ENCODE results near the gene GAGE13. TPM values are rescaled to one million over a fixed set of nuclear protein-coding genes. Genes with fewer than 3 reads are reported as not detected.

Gene GAGE13
- total and polyA plus RNA-seq, 9 of the 15 experiments (the other 6 are each of a cell fraction or from before 2014, with no cell fraction given), result 31.6 to 506 (median 154) TPM

DNA sequence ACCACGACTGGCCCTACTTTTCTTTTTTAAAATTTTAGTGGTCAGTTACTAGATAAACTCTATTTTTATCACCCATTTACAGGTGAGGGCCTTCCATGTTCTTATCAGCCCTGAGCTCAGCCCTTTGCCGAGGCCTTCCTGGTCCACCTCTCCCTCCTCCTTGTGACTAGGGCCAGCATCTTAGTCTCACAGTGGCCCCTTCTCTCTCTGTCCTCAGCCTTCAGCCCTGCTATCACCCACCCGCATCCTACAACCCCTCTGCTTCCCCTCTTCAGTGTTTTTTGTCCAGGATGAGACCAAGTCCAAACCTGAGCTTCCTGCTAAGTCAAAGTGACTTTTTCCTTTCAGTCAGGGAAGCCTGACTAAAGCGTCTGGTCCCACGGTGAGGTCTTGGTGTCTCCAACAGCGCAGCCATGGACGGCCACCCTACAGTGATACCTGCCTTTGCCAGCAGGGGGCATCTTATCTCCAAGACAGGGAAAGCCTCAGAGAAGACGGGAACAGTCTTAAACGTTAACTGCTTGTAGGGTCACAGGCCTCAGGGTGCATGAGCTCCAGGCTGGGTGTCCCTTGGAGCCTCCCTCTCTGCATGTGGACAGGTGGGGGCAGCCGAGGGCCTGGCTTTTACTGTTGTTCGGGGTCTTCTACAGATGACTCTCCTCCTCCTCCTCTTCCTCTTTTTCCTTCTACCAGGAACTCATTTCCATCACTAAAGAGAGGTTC, 39.6 kb upstream of the GAGE13 start (continued):
- TF ChIP-seq, protein P1, sequence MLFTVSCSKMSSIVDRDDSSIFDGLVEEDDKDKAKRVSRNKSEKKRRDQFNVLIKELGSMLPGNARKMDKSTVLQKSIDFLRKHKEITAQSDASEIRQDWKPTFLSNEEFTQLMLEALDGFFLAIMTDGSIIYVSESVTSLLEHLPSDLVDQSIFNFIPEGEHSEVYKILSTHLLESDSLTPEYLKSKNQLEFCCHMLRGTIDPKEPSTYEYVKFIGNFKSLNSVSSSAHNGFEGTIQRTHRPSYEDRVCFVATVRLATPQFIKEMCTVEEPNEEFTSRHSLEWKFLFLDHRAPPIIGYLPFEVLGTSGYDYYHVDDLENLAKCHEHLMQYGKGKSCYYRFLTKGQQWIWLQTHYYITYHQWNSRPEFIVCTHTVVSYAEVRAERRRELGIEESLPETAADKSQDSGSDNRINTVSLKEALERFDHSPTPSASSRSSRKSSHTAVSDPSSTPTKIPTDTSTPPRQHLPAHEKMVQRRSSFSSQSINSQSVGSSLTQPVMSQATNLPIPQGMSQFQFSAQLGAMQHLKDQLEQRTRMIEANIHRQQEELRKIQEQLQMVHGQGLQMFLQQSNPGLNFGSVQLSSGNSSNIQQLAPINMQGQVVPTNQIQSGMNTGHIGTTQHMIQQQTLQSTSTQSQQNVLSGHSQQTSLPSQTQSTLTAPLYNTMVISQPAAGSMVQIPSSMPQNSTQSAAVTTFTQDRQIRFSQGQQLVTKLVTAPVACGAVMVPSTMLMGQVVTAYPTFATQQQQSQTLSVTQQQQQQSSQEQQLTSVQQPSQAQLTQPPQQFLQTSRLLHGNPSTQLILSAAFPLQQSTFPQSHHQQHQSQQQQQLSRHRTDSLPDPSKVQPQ (CRISPR knock-in tag; IDR thresholded peaks at IDR 0.05; ENCODE audit: borderline replicate concordance), result no peak
- TF ChIP-seq ZC3H11A (IDR thresholded peaks at IDR 0.05; ENCODE audit: low read depth, low read length) (no peak), TAF9B (IDR thresholded peaks at IDR 0.05; ENCODE audit: partially characterized antibody) (no peak), ZNF384 (IDR thresholded peaks at IDR 0.05; ENCODE audit: low read depth, low read length) (no peak), ZNF239 (CRISPR knock-in tag; IDR thresholded peaks at IDR 0.05) (no peak), ZNF780A (CRISPR knock-in tag; IDR thresholded peaks at IDR 0.05) (no peak), ZFP1 (CRISPR knock-in tag; IDR thresholded peaks at IDR 0.05) (no peak), NR2C1 (IDR thresholded peaks at IDR 0.05) (no peak), NR2C1 (tag; IDR thresholded peaks at IDR 0.05) (no peak), SRSF7 (optimal IDR thresholded peaks at IDR 0.05; ENCODE audit: low read depth, low read length) (no peak), ZC3H8 (IDR thresholded peaks at IDR 0.05) (no peak), HDAC2 (IDR thresholded peaks at IDR 0.05) (no peak), RBM14 (IDR thresholded peaks at IDR 0.05; ENCODE audit: borderline replicate concordance, insufficient read depth, low read depth, low read length) (no peak), NRF1 (conservative IDR thresholded peaks at IDR 0.05 in 1 of 2, IDR thresholded peaks at IDR 0.05 in 1 of 2) (0 out of 4 replicates have a peak, but pooled peaks of 1 of the 2 experiments have one; percentile 19), MIER1 (IDR thresholded peaks at IDR 0.05; ENCODE audit: low read depth) (no peak), ZNF445 (CRISPR knock-in tag; IDR thresholded peaks at IDR 0.05; ENCODE audit: low read depth) (no peak), SUPT5H (IDR thresholded peaks at IDR 0.05) (no peak), TFAM (CRISPR knock-in tag; conservative IDR thresholded peaks at IDR 0.05) (no peak), HCFC1 (IDR thresholded peaks at IDR 0.05; ENCODE audit: low read depth, low read length) (no peak), ZNF175 (CRISPR knock-in tag; IDR thresholded peaks at IDR 0.05; ENCODE audit: low read depth) (no peak), PHTF2 (CRISPR knock-in tag; IDR thresholded peaks at IDR 0.05) (no peak)
- TF ChIP-seq, protein P2, sequence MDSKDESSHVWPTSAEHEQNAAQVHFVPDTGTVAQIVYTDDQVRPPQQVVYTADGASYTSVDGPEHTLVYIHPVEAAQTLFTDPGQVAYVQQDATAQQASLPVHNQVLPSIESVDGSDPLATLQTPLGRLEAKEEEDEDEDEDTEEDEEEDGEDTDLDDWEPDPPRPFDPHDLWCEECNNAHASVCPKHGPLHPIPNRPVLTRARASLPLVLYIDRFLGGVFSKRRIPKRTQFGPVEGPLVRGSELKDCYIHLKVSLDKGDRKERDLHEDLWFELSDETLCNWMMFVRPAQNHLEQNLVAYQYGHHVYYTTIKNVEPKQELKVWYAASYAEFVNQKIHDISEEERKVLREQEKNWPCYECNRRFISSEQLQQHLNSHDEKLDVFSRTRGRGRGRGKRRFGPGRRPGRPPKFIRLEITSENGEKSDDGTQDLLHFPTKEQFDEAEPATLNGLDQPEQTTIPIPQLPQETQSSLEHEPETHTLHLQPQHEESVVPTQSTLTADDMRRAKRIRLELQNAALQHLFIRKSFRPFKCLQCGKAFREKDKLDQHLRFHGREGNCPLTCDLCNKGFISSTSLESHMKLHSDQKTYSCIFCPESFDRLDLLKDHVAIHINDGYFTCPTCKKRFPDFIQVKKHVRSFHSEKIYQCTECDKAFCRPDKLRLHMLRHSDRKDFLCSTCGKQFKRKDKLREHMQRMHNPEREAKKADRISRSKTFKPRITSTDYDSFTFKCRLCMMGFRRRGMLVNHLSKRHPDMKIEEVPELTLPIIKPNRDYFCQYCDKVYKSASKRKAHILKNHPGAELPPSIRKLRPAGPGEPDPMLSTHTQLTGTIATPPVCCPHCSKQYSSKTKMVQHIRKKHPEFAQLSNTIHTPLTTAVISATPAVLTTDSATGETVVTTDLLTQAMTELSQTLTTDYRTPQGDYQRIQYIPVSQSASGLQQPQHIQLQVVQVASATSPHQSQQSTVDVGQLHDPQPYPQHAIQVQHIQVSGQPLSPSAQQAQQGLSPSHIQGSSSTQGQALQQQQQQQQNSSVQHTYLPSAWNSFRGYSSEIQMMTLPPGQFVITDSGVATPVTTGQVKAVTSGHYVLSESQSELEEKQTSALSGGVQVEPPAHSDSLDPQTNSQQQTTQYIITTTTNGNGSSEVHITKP (IDR thresholded peaks at IDR 0.05; ENCODE audit: partially characterized antibody), result no peak

Measured in K562 (cell line).